Mammary epithelial cell (primary cell): ENCODE results near the gene PLB1.

Experiments used
- EZH2 ChIP-seq: IDR thresholded peaks from 2 replicates; pipeline ENCODE4 v1.6.1; 2012; ENCODE audit warnings: low read length, inconsistent platforms, borderline replicate concordance
- TF ChIP-seq, protein P1 (sequence below), 2 donors: IDR thresholded peaks in 1 of 2; conservative IDR thresholded peaks in 1 of 2; 2 replicates each; pipeline ENCODE4 v1.5.1; 2011 to 2012; ENCODE audit warnings: inconsistent platforms in 2 of 2, low read length in 2 of 2, mild to moderate bottlenecking in 2 of 2, control low read depth in 1 of 2, low read depth in 1 of 2; ENCODE audit not compliant: insufficient read depth in 1 of 2; ENCODE audit errors: extremely low read depth in 1 of 2

DNA sequence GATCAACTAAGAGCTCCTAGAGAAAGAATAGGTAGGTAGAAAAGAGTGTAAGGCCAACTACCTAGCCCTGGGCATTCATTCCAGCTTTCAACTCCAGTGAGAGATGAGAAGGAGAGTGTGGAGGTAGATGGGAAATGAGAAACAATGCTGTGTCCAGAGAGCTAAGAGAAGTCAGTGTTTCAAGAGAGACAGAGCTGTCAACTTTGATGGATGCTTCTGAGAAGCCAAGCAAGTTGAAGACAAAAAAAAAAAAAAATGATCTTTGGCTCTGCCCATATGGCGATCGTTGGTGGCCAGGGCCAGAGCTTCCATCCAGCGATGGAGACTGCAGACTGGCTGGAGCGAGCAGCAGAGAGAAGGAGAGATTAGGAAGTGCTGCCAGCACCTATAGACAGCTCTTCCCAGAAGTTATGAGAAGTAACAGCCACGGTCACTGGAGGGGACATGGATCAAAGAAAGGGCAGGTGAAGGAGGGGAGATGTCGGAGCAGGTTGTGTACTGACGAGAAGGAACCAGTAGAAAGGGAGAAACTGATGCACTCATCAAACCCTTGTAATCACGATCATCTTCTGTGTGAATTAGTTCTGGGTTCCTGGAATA lies 143.3 kb downstream of the PLB1 start:
- TF ChIP-seq, protein P1, sequence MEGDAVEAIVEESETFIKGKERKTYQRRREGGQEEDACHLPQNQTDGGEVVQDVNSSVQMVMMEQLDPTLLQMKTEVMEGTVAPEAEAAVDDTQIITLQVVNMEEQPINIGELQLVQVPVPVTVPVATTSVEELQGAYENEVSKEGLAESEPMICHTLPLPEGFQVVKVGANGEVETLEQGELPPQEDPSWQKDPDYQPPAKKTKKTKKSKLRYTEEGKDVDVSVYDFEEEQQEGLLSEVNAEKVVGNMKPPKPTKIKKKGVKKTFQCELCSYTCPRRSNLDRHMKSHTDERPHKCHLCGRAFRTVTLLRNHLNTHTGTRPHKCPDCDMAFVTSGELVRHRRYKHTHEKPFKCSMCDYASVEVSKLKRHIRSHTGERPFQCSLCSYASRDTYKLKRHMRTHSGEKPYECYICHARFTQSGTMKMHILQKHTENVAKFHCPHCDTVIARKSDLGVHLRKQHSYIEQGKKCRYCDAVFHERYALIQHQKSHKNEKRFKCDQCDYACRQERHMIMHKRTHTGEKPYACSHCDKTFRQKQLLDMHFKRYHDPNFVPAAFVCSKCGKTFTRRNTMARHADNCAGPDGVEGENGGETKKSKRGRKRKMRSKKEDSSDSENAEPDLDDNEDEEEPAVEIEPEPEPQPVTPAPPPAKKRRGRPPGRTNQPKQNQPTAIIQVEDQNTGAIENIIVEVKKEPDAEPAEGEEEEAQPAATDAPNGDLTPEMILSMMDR (conservative IDR thresholded peaks at IDR 0.05 in 1 of 2, IDR thresholded peaks at IDR 0.05 in 1 of 2; ENCODE audit: extremely low read depth in 1 of 2, insufficient read depth in 1 of 2, low read depth in 1 of 2, low read length in 2 of 2) = no peak
- TF ChIP-seq EZH2 = no peak
